ENCODE measurements around the gene HES6. TPM values are rescaled to one million over a fixed set of nuclear protein-coding genes. Genes with fewer than 3 reads are reported as not detected.
"Not testable (repeated sequence)": the region's sequence is repeated elsewhere in the genome, so short reads cannot be mapped to it uniquely, and the experiment has no call there.

Gene HES6
- polyA plus RNA-seq, 10 donors, result 11.3 to 19.6 (median 13.8) TPM

DNA sequence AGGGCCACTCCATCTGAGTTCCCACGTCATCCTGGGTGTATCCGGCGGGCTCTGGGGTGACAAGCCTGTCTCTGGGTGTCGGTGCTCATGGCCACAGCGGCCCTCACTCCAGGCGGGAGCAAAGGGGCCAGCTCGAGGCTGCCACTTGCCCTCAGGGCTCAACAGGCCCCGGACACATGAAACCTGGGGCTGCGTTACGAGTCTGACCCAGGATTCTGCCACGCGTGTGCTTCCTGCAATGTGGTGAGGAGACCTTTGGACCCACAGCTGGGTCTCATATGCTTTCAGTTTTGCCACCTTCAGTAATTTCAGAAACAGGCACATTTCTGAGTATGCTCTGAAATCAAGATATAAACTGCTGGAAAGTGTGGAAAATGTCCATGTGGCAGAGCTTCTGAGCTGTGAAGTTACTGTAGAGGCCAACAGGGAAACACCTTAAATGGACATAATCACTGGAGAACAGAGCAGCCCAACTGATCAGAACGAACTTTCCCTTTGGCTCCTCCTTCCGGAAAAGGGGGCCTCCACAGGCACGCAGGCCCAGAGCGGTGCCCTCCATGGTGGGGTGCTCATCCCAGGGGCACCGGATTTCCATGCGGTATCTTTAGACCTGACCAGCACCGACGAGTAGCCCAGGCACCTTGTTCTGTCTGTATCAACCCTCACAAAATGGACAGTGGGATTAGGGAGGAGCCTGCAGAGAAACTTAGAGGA, 34.5 kb upstream of the HES6 start:
- DNase-seq, result no peak

DNA sequence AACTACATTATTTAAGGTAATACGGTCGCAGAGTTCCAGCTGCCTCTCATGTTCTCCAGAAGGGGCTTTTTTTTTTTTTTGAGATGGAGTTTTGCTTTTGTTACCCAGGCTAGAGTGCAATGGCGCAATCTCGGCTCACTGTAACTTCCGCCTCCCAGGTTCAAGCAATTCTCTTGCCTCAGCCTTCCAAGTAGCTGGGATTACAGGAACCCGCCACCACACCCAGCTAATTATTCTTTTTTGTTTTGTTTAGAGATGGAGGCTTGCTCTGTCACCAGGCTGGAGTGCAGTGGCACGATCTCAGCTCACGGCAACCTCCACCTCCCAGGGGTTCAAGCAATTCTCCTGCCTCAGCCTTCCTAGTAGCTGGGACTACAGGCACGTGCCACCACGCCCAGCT, 33.6 kb upstream of the HES6 start:
- DNase-seq, result not testable (repeated sequence)

DNA sequence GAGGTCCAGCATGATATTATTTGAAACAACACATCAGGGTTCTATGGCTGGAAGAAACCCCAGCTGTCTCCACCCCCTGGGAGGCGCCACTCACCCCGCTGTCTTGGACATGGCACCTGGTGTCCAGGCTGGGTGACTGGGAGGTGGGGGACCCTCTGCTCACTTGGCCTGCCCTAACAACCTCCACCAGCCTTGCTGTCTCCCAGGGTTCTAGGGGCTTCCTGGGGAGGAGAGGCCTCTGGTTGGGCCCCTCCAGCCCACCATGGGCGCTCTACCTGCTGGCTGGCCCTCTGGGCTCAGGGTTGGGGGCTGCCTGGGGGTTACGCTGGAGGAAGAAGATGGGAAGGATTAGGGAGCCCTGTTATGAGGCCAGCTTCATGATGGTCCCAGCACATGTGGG, 32.3 kb upstream of the HES6 start:
- DNase-seq, result no peak

DNA sequence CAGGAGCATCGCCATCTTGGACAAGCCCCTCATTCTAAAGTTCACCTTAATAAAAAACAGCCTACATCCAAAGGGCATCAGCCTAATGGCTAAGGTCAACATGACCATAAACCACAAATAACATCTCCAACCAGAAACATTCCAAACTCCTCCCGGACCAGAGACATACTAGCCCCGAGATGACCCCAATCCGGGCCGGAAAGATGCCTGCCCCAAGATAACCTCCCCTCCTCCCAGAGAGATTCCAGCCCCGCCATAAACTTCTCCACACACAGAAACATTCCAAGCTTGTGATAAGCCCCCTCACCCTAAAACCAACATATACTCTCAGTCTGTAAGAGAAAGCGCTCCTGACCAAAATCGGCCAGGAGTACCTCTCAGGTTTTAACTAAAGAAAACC, 31.8 kb upstream of the HES6 start:
- DNase-seq, result not testable (repeated sequence)

DNA sequence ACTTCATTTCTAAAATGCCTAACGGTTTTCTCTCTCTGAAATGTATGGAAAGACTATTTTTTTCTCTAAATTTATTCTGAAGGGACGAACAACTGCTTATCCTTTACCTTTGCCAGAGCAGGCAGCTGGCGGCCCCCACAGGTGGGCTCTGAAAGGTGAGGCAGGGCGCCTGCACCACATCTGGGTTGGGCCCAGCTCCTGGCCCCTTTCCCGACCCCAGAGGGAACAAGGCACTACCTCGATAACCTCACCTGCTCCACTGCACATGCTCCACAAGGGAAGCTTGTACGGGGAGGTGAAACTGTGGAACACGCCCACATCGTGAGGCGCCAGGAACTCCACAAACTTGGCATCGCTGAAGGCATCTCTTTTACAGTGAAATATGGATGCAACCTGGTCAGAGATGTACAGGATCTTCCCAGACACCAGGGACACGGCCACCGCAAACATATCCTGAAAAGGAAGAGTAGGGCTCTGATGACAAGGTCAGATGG, 31.3 kb upstream of the HES6 start:
- DNase-seq, result no peak

DNA sequence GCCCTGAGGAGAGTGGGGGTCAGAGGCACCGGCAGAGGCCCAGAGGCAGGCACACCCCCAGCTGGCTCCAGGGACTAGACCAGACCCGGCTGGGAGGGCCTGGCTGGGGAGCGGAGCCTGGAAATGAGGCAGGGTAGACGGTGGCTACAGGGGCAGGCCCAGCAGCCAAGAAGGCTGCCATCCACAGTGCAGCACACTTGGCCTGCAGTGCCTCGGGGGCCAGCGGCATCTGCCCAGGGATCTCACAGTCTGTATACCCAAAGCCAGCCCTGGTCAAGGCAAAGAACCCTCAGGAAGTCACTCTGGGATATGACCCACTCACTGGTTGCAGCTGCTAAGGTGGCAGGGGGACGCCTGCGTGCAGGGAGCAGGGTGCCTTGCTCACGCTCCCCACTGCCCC, 30.8 kb upstream of the HES6 start:
- DNase-seq, result no peak

DNA sequence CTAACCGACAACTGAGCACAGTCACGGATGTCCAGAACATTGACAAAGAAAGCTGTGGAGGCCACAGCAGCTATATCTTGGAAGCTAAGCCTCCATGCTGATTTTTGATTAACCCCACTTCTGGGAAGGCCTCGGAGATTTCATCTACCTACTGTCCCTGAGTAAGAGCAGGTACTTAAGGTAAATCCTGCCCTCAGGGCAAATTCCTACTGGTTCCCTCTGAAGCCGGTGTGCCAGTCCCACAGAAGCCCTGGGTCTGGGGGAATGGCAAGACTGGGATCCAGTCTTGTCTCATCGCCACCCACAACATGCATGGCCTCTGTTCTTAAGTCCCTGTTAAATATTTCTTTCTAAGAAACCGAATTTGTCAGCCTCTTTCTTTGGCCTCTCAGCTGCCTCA, 29.9 kb upstream of the HES6 start:
- DNase-seq, result no peak

DNA sequence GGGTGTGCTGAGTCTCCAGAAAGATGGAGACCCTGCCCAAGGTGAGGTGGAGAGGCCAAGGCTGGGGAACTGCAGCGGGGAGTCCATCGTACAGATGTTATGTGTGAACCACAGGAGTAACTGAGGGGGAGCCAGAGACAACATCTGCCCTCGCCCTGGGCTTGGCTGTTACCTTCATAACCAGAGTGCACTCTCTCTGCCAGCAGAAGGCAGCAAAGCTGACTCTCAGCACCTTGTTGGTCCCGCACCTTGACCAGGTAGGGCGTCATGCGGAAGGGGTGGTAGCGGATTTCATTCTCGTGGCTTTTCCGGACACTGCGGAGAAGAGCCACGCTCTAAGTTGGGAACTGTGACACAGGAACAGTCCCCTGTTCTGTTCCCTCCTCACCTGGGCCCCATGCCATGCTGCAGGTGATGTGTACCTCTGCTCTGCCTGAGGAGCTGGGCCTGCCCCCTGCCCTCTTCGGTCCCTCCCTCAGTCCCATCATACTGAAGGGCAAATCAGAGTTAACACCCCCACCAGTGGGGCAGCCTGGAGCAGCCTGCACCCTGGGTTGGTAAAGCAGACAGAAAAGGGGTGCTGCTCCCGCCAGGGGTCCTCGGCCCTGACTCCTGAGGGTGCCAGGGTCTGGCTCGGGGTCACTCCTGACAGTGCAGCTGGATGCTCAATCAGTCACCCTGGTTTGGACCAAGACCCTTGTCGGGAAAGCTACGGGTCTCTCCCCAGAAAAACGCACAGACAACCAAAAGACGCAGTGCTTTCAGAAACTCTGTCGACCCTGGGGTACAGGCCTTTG, 28.2 kb upstream of the HES6 start:
- DNase-seq, result no peak

DNA sequence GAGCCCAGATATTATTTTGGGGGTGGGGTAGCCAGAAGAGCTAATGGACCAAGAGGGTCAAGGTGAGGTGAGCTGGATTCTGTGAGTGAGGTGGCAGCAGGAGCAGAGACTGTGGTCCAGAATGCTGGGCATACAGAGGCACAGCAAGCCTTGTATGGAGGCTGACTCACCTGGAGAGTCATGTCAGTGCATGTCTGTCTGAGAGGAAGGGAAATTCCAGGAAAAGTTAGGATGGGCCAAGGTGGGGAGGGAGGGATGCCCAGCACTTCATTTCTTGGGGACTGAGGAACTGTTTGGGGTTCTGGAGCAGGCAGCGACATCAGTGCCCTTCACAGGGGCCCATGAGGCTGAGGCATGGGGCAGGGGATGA, 27.5 kb upstream of the HES6 start:
- no peak for DNase-seq

DNA sequence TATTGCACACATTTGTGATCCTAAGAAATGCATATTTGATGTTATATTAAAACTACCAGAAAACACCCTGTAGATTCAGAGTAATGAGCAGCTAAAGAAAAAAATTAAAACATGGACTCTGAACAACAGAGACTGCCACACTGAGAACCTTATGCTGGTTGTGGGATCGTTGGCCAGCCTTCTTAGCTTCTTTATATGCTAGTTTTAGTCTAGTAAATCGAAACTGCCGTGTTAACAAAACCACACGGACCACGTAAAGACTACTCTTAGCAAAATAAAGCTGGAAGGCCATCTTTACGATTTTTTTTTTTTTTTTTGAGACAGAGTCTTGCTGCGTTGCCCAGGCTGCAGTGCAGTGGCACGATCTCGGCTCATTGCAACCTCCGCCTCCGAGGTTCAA, 25.8 kb upstream of the HES6 start:
- no peak for DNase-seq

DNA sequence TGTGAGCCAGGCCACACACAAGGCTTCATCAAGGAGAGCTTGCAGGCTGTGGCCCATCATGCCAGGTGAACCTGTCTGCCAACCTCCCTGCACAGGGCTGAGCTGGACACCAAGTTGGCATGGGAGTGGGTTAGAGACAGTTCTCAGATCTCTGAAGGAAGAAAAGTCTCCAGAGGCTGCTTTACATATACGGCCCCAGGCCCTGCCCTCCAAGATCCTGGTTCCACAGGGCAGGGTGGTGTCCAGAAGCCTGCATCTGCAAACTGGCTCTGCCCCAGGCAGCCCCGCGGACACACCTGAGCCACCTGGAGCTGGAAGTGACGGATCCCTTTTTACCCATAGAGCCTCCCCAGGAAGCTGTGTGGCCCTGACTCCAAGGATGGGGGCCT, 24.2 kb upstream of the HES6 start:
- DNase-seq, result no peak

DNA sequence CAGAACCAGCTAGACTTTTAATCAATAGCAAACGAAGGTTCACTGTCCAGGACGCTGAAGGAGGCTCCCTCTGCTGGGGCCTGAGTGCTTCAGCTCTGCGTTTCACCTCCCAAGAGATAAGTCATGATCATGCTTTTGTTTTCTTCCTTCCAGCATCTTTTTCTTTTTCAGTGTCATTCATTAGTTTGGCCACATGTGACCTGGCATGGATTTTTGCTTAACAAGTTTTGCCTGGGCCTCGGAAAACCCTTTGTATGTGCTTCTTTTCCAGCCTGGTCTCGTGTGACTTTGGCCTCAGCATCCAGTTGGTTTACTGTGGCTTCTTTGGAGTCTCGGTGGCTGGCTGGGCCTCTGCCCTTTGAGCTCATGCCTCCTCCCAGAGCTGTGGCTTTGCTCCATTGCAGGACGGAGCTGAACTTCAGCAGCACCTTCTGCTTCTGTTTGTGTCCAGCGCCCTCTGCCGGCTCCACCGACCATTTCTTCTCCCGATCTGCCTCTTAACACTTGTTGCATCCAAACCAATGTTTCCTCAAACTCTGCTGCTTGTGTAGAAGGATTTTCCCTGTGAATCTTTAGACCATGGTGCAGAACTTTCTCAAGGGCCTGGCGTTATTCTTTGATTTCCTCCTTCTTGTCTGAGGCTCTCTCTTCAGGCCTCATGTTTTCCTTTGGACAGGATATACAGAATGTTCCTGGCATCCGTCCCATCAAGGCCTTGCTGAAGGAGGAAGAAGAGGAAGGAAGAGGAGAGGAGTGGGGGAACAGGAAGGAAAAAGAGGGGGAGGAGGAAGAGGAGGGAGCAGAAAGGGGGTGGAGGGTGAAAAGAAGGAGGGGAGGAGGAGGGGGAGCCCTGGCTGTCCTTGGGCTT, 23.6 kb upstream of the HES6 start:
- DNase-seq, result peak; percentile 87 to 96 (median 92)

DNA sequence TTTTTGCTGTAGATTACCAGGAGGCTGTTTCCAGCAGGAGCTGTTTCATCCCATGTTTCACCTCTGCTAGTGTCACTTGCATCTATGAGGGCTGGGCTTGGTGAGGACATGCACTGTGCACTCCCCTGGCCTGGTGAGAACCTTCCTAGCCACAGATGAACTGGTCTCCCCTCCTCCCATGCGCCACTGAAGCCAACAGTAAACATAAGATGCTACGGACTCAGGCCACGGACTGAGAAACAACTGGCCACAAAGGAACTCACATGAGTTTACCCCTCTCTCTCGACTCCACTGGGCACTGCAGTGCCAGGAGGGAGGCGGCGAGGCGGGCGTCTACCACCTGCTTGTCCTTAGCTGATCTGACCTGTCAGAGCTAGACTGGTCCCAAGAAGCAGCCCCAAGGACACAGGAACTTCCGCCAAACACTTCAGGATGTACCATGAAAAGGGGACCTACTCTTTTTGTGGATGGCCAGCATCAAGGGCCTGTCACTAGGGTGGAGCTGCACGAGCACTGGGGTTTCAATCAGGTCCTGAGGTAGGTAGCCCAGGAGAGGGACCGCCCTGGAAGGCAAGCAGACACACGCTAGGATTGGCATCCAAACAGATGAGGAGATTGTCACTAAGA, 22.8 kb upstream of the HES6 start:
- DNase-seq, result no peak

DNA sequence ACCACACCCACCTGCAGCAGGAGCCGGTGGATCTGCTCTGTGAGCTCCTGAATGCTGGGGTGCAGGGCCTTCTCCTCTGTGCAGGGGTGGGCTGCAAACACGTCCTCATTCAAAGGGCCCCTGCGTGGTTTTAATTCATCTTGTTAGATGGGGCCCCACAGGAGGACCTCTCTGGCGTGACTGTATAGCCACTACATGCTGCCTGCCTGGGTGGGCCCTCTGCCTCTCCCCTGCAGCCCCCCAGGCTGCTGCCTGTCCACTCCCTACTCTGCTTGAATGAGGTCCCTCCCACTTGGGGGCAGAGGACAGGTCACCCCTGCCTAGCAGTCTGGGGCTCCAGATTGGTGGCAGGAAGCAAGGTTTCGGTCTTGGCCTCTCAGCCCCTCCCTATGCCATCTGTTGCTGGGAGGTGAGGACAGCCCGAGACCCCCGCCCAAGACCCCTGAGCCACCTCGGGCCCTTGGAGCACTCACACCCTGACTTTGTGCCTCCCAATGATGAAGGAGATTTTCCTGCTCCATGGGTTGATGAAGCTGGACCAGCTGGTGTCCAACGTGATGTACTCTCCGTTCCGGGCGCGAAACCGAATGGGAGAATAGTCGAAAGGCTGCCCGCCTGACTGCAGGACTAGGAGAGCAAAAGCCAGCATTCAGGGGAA, 22.0 kb upstream of the HES6 start:
- no peak for DNase-seq

DNA sequence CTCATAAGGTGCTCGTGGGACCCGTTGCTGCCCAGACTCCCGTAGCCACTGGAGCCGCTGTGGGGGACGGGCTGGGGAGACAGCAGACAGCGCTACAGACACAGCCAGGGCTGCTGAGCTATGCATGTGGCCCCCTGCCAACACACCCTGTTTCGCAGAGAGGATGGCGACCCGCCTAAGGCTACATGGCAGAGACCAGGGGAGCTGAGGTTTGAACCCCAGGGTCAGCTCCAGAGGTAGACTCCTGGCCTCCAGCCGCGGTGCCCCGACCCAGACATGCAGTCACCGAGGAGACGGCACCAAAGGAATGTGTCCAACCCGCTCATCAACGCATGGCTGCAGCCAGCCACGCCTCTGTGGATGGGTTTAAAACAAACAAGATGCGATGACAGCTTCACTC, 21.0 kb upstream of the HES6 start:
- DNase-seq, result peak in 1 of 3 donors; percentile 52

DNA sequence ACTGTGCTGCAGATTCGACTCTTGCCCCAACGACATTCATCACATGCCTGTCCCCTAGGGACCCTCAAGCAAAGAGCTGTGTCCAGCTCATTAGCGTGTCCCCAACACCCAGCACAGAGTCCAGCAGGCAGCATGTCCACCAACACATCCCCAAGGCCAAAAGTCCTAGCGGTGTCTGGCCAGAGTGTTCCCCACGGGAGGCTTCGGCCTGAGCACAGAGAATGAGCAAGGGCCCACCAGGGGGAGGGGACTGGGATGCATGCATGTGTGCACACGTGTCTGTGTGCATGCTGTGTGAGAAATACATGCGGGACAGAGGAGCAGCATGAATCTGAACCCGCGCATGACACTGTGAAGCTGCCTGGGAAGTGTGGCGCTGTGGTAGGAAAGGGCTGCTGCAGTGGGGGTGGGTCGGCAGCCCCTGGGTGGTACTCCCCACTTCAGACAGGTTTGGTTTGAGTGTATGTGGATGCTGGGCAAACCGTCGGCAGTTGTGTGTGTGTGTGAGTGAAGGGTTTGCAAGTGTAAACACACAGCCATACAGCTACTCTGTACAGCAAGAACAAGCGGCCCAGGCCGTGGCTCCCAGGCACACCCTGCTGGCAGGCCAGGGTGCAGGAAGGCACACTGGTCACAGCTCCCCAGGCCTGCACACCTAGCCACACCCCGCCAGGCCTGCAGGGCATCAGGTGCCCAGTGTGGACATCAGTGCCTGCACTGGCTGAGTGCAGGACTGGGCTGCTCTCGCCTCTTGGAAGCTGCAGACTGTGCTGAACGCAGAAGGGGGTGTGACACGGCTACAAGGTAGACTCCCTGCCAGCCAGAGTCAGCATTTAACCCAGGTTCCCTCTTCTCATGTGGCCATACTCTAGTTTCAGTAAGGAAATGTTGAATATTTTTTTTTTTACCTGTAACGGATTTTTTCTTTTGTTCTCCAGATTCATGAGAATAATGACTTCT, 19.5 kb upstream of the HES6 start:
- no peak for DNase-seq

DNA sequence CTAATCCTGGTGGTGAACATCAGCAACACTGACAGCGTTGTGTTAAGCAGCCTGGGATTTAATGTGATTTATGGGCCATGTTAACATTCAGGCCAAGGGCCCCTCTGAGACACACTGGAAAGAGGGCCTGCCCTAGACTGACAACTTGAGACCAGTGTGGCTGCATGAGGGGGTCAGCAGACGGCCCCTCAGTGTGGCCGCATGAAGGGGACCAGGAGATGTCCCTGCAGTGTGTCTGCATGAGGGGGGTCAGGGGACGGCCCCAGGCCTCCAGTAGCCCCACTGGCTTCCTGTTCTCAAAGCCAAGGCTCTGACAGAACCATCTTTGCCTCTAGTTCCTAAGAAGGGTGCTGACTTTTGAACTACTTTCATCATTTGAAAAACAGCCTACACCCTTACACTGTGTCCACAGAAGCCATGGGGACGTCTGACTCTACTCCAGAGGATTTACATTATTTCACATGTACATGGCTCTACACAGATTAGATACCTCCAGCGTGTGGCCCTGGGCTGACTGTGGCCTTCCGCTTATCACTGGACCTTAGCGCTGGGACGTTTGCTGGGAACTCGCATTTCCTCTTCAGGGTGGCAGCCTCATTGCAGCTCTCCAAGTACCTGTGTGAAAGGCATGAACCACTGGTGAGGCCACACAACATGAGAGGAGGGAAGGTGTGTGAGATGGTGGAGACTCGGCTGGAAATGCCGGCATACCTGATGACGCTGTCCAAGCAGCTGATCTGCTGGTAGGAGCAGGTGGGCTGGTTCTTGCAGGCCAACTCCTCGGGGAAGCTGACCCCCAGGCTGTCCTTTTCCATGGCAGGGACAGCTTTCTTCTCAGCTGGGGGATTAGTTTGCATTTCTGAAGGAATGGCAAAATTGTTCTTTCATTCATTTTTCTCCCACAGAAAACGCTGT, 18.2 kb upstream of the HES6 start:
- DNase-seq, result no peak

DNA sequence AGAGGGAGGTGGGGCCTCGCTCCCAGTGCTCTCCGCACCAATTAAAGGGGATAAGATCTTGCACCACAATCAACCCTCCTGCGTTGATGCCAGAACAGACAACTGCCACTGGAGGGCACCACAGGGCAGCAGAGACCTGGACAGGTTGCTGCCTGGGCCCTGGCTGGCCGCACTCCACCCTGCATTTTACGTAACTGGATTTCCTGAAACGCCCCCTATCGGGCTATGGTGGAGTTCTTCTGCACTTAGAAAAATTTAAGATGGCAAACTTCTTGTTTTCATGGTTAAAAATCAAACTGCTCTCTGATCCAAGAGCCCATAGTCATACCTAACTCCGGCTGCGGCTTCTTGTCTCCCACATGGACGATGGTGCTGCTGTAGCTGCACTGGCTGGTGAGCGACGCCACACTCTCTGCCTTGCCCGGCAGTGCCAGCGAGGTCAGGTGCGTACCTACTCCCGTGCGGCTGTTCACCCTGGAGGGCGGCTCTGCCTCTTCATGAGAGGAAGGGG, 16.8 kb upstream of the HES6 start:
- DNase-seq, result peak in 1 of 3 donors; percentile 56

DNA sequence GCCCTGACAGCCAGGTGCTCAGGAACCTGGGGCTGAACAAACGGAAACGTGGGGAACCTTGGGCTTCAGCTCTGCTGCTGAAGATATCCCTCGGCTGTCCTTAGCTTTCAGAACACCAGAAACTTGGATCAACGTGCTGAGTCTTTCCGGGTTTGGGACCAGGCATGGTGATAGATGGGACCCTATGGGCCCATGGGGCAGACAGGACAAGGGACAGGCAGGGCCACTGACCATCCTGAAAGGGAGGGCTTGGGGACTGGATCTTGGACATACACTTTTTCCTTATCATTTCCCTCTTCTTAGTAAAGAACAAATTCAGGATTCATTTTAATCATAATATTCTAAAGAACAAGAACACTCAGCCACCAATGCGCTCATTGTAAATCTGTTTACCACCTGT, 16.3 kb upstream of the HES6 start:
- DNase-seq, result no peak

Data from muscle of back (tissue), 11 donors.